ENCODE results near the gene SHOX.

GRCh38 chrX:640641-641040 lies 10.1 kb downstream of the SHOX start:
- TF ChIP-seq CTCF (IDR thresholded peaks at IDR 0.05) (no peak), POLR2A (IDR thresholded peaks at IDR 0.05) (no peak), POLR2AphosphoS5 (IDR thresholded peaks at IDR 0.05; ENCODE audit: insufficient read depth in 1 of 2, low read depth in 1 of 2) (no peak)
